GM18505 (cell line): ENCODE measurements around the gene SRMS.

Source experiments
- ATAC-seq: cut with Tn5 transposase; IDR thresholded peaks from one replicate; pipeline ENCODE4 v1.9.1; 2021; ENCODE audit not compliant: unreplicated experiment
- POLR2A ChIP-seq: IDR thresholded peaks from 4 replicates; pipeline ENCODE4 v1.6.1; 2011; ENCODE audit warnings: borderline replicate concordance; ENCODE audit not compliant: insufficient read depth, insufficient read length; ENCODE audit errors: extremely low read depth

The SRMS gene

GRCh38 chr20:63494084-63494419 lies 53.5 kb downstream of the SRMS start:
- TF ChIP-seq POLR2A, result no peak
- ATAC-seq, result no peak

- no peak for ATAC-seq
- no peak for TF ChIP-seq POLR2A
These were observed 54.0 kb downstream of the SRMS start for GRCh38 chr20:63493563-63494020.

GRCh38 chr20:63492982-63493381 lies 54.6 kb downstream of the SRMS start:
- no peak for TF ChIP-seq POLR2A
- ATAC-seq, result no peak

GRCh38 chr20:63492518-63492917 lies 55.0 kb downstream of the SRMS start:
- ATAC-seq, result no peak
- TF ChIP-seq POLR2A, result no peak

- no peak for ATAC-seq
These were observed 55.8 kb downstream of the SRMS start for GRCh38 chr20:63491635-63492230.

GRCh38 chr20:63491078-63491477 lies 56.5 kb downstream of the SRMS start:
- no peak for TF ChIP-seq POLR2A
- no peak for ATAC-seq

More at GRCh38 chr20:63491635-63492230, 55.8 kb downstream of the SRMS start:
- TF ChIP-seq POLR2A, result no peak
